Measurements from ENCODE around the gene GIPR. TPM values are rescaled to one million over a fixed set of nuclear protein-coding genes. Genes with fewer than 3 reads are reported as not detected.
"Not testable (repeated sequence)": the region's sequence is repeated elsewhere in the genome, so short reads cannot be mapped to it uniquely, and the experiment has no call there.

Gene GIPR
- total RNA-seq, 1 donor from 2014 or later, result 4.2 TPM

DNA sequence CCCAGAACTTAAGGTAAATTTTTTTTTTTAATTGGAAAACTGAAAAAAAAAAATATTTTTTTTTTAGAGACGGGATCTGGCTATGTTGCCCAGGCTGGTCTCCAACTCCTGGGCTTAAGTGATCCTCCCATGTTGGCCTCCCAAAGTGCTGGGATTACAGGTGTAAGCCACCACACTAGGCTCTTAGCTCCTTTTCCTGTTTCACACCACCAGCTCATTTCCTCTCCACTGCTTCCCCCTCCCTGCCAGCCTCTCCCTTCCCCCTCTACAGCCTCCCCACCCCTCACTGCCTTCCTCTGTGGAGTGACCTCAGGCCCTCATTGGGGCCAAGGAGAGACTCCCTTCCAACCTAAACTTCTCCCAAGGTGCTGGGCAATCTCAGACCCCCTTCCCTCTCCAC lies 4.2 kb upstream of the GIPR start:
- Mint-ChIP-seq H3K27ac (no peak overlapping the region), H3K4me3 (no peak overlapping the region), H3K9me3 (no peaks in the 10 kb centered on the region), H3K27me3 (peaks cover 12% of the 10 kb centered on the region), H3K4me1 (peaks cover 15% of the 10 kb centered on the region), H3K36me3 (ENCODE audit: low read depth) (no peaks in the 10 kb centered on the region)
- DNase-seq, result no peak
- intact Hi-C loops (cut with micrococcal nuclease), result no loop called here

DNA sequence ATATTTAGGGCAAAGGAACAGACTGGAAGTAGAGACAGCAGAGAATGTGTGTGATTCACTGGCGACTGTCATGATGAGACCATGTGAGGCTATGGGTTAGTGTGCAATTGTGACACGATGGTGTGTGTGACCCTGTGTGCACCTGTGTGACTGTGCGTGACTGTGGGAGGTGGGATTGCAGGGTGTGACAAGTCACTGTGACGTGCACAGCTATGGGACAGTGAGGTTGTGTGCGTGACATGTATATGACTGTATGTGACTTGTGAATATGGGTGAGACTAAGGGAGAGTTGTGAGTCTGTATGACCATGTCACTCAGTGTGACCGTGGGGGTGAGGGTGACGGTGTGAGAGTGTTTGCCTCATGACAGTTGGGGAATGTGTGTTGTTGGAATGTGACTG lies 3.4 kb upstream of the GIPR start:
- Mint-ChIP-seq H3K27ac (no peak overlapping the region), H3K4me1 (peaks cover 19% of the 10 kb centered on the region)

GRCh38 chr19:45668342-45668871 lies 386 bp downstream of the GIPR start:
- H3K4me3 Mint-ChIP-seq, result peak overlapping the region; percentile 94
- peaks cover 27% of the 10 kb centered on the region for H3K4me1 Mint-ChIP-seq
- DNase-seq, result peak; percentile 83
- H3K36me3 Mint-ChIP-seq (ENCODE audit: low read depth), result peaks cover 2% of the 10 kb centered on the region
- peak overlapping the region; percentile 83 for H3K27ac Mint-ChIP-seq
- peaks cover 9% of the 10 kb centered on the region for H3K27me3 Mint-ChIP-seq
- intact Hi-C loops (cut with micrococcal nuclease), result loop anchor here (2.0 kb wide), 2 partner anchors 24 to 26 kb away; partner anchors contain the start of gene QPCTL
- H3K9me3 Mint-ChIP-seq, result no peaks in the 10 kb centered on the region

More for the DNA sequence above, 3.4 kb upstream of the GIPR start:
- Mint-ChIP-seq H3K27me3 (peaks cover 12% of the 10 kb centered on the region), H3K9me3 (no peaks in the 10 kb centered on the region), H3K36me3 (ENCODE audit: low read depth) (no peaks in the 10 kb centered on the region), H3K4me3 (no peak overlapping the region)
- intact Hi-C loops (cut with micrococcal nuclease), result no loop called here
- DNase-seq, result no peak

- peak overlapping the region; percentile 73 for H3K4me3 Mint-ChIP-seq
- intact Hi-C loops (cut with micrococcal nuclease), result no loop called here
Measured at GRCh38 chr19:45670670-45671453, 2.8 kb downstream of the GIPR start.

DNA sequence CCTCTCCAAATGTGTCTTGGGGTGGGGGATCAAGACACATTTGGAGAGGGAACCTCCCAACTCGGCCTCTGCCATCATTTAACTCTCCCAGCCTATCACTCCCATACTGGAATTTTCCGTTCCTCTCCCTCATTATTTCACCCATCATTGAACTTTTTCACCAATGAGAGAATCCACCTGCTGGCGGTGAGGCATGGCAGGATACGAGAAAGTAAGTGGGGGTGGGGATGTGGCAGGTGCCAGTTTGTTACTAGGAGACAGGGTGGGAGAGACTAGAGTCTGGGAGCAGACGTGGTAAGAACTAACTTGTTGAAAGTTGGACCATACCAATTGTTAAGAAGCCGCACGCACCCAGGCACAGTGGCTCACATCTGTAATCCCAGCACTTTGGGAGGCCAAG lies 6.9 kb downstream of the GIPR start:
- no peak overlapping the region for H3K27ac Mint-ChIP-seq

More at GRCh38 chr19:45670670-45671453, 2.8 kb downstream of the GIPR start:
- Mint-ChIP-seq H3K27me3 (peaks cover 9% of the 10 kb centered on the region), H3K27ac (no peak overlapping the region), H3K36me3 (ENCODE audit: low read depth) (peaks cover 2% of the 10 kb centered on the region), H3K9me3 (no peaks in the 10 kb centered on the region), H3K4me1 (peaks cover 25% of the 10 kb centered on the region)
- DNase-seq, result peak; percentile 93

DNA sequence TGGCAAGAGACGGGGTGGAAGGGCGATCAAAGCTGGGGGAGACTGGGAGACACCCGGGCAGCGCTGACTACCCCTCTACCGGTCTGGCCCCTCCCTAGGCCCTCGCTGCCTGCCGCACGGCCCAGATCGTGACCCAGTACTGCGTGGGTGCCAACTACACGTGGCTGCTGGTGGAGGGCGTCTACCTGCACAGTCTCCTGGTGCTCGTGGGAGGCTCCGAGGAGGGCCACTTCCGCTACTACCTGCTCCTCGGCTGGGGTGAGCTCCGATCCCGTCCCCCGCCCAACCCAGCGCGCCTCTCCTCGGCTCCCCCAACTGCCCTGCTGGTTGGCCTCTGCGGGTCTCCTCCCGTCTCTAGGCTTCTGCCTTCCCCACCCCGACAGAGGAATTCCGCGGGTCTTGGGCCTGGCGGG lies 8.8 kb downstream of the GIPR start:
- Mint-ChIP-seq H3K27ac (peak overlapping the region; percentile 29), H3K27me3 (peaks cover 6% of the 10 kb centered on the region), H3K36me3 (ENCODE audit: low read depth) (peaks cover 2% of the 10 kb centered on the region), H3K9me3 (no peaks in the 10 kb centered on the region), H3K4me3 (peak overlapping the region; percentile 89), H3K4me1 (peaks cover 13% of the 10 kb centered on the region)
- peak; percentile 81 for DNase-seq
- intact Hi-C loops (cut with micrococcal nuclease), result loop anchor here (2.0 kb wide), 1 partner anchor 170 kb away; the partner anchor contains the start of gene VASP

More for the DNA sequence above, 6.9 kb downstream of the GIPR start:
- H3K4me1 Mint-ChIP-seq, result peaks cover 17% of the 10 kb centered on the region
- intact Hi-C loops (cut with micrococcal nuclease), result no loop called here
- DNase-seq, result no peak
- H3K4me3 Mint-ChIP-seq, result no peak overlapping the region
- H3K27me3 Mint-ChIP-seq, result peaks cover 9% of the 10 kb centered on the region
- no peaks in the 10 kb centered on the region for H3K9me3 Mint-ChIP-seq
- peaks cover 2% of the 10 kb centered on the region for H3K36me3 Mint-ChIP-seq (ENCODE audit: low read depth)

GRCh38 chr19:45677351-45678230 lies 9.6 kb downstream of the GIPR start:
- Mint-ChIP-seq H3K36me3 (ENCODE audit: low read depth) (peaks cover 3% of the 10 kb centered on the region), H3K9me3 (no peaks in the 10 kb centered on the region), H3K27me3 (peaks cover 6% of the 10 kb centered on the region), H3K4me1 (peaks cover 16% of the 10 kb centered on the region), H3K27ac (peak overlapping the region; percentile 85), H3K4me3 (peak overlapping the region; percentile 89)
- intact Hi-C loops (cut with micrococcal nuclease), result loop anchor here (2.0 kb wide), 1 partner anchor 171 kb away; the partner anchor contains the start of gene VASP
- peak; percentile 92 for DNase-seq

- Mint-ChIP-seq H3K9me3 (no peaks in the 10 kb centered on the region), H3K4me1 (peaks cover 16% of the 10 kb centered on the region), H3K4me3 (peak overlapping the region; percentile 72), H3K27ac (peak overlapping the region; percentile 39), H3K27me3 (peaks cover 2% of the 10 kb centered on the region), H3K36me3 (ENCODE audit: low read depth) (peaks cover 27% of the 10 kb centered on the region)
- intact Hi-C loops (cut with micrococcal nuclease), result loop anchor here (1.0 to 5.0 kb wide), 2 partner anchors 11 to 84 kb away; partner anchors contain the start of gene QPCTL
- DNase-seq, result peak; percentile 97
Measured at GRCh38 chr19:45681391-45682015, 13.5 kb downstream of the GIPR start.

- H3K27me3 Mint-ChIP-seq, result peaks cover 2% of the 10 kb centered on the region
- H3K4me1 Mint-ChIP-seq, result peaks cover 14% of the 10 kb centered on the region
- DNase-seq, result no peak
- H3K9me3 Mint-ChIP-seq, result no peaks in the 10 kb centered on the region
- intact Hi-C loops (cut with micrococcal nuclease), result loop anchor here (5.0 kb wide), 1 partner anchor 85 kb away; no protein-coding TSS in a partner anchor
- no peak overlapping the region for H3K4me3 Mint-ChIP-seq
- peaks cover 34% of the 10 kb centered on the region for H3K36me3 Mint-ChIP-seq (ENCODE audit: low read depth)
- H3K27ac Mint-ChIP-seq, result no peak overlapping the region
Measured at GRCh38 chr19:45682117-45682516, 14.1 kb downstream of the GIPR start.

GRCh38 chr19:45682908-45683307 lies 14.9 kb downstream of the GIPR start:
- Mint-ChIP-seq H3K27me3 (no peaks in the 10 kb centered on the region), H3K27ac (peak overlapping the region; percentile 45), H3K36me3 (ENCODE audit: low read depth) (peaks cover 41% of the 10 kb centered on the region), H3K4me3 (no peak overlapping the region), H3K4me1 (peaks cover 9% of the 10 kb centered on the region), H3K9me3 (no peaks in the 10 kb centered on the region)
- intact Hi-C loops (cut with micrococcal nuclease), result loop anchor here (5.0 kb wide), 1 partner anchor 86 kb away; no protein-coding TSS in a partner anchor
- DNase-seq, result no peak

- H3K4me1 Mint-ChIP-seq, result peaks cover 11% of the 10 kb centered on the region
- intact Hi-C loops (cut with micrococcal nuclease); DNase-seq: not testable (repeated sequence)
Measured at GRCh38 chr19:45685045-45685444, 17.0 kb downstream of the GIPR start.

GRCh38 chr19:45687599-45687998 lies 19.6 kb downstream of the GIPR start:
- no peak overlapping the region for H3K4me3 Mint-ChIP-seq
- intact Hi-C loops (cut with micrococcal nuclease), result no loop called here
- no peaks in the 10 kb centered on the region for H3K9me3 Mint-ChIP-seq
- peaks cover 62% of the 10 kb centered on the region for H3K36me3 Mint-ChIP-seq (ENCODE audit: low read depth)
- H3K27ac Mint-ChIP-seq, result no peak overlapping the region
- H3K4me1 Mint-ChIP-seq, result peaks cover 12% of the 10 kb centered on the region
- DNase-seq, result no peak
- H3K27me3 Mint-ChIP-seq, result no peaks in the 10 kb centered on the region

More at GRCh38 chr19:45685045-45685444, 17.0 kb downstream of the GIPR start:
- H3K27me3 Mint-ChIP-seq, H3K4me3 Mint-ChIP-seq, H3K27ac Mint-ChIP-seq, H3K9me3 Mint-ChIP-seq: not testable (repeated sequence)
- peaks cover 53% of the 10 kb centered on the region for H3K36me3 Mint-ChIP-seq (ENCODE audit: low read depth)
